HepG2 (cell line): ENCODE measurements around the gene RSPH9. TPM values are rescaled to one million over a fixed set of nuclear protein-coding genes. Genes with fewer than 3 reads are reported as not detected.

Source experiments
- ARID4A ChIP-seq: sonication (generic); formaldehyde crosslinking; IDR thresholded peaks from 2 replicates; pipeline ENCODE4 v1.5.0; 2020; ENCODE audit warnings: mild to moderate bottlenecking, missing genetic modification reagents, borderline replicate concordance
- CTCF ChIP-seq: sonication (generic); formaldehyde crosslinking; IDR thresholded peaks from 2 replicates; pipeline ENCODE4 v1.5.0; 2020; ENCODE audit warnings: mild to moderate bottlenecking, missing genetic modification reagents, moderate library complexity
- HNF4A ChIP-seq: sonication (generic); formaldehyde crosslinking; IDR thresholded peaks from 2 replicates; pipeline ENCODE4 v1.4.0; 2020; ENCODE audit warnings: missing genetic modification reagents
- IRF2 ChIP-seq: IDR thresholded peaks from 2 replicates; pipeline ENCODE4 v1.6.1; 2018; ENCODE audit warnings: missing genetic modification reagents, missing compliant biosample characterization
- KAT8 ChIP-seq: IDR thresholded peaks from 2 replicates; pipeline ENCODE4 v1.6.1; 2016; ENCODE audit warnings: missing genetic modification reagents, missing compliant biosample characterization
- PAXIP1 ChIP-seq: sonication (generic); formaldehyde crosslinking; conservative IDR thresholded peaks from 2 replicates; pipeline ENCODE4 v1.4.0; 2020; ENCODE audit warnings: mild to moderate bottlenecking, missing genetic modification reagents, moderate library complexity
- PHF21A ChIP-seq: sonication (generic); formaldehyde crosslinking; IDR thresholded peaks from 2 replicates; pipeline ENCODE4 v1.5.0; 2020; ENCODE audit warnings: mild to moderate bottlenecking, missing genetic modification reagents
- SALL1 ChIP-seq: sonication (generic); formaldehyde crosslinking; IDR thresholded peaks from 2 replicates; pipeline ENCODE4 v1.8.0; 2022; ENCODE audit warnings: mild to moderate bottlenecking, missing genetic modification reagents
- STAG1 ChIP-seq: sonication (generic); formaldehyde crosslinking; IDR thresholded peaks from 2 replicates; pipeline ENCODE4 v1.4.0; 2020; ENCODE audit warnings: missing genetic modification reagents
- TBX2 ChIP-seq: sonication (generic); formaldehyde crosslinking; IDR thresholded peaks from 2 replicates; pipeline ENCODE4 v1.5.0; 2020; ENCODE audit warnings: missing genetic modification reagents, mild to moderate bottlenecking, borderline replicate concordance
- ZFP91 ChIP-seq: sonication (generic); formaldehyde crosslinking; IDR thresholded peaks from 2 replicates; pipeline ENCODE4 v1.9.0; 2022; ENCODE audit warnings: missing genetic modification reagents, mild to moderate bottlenecking, borderline replicate concordance
- ZMYM3 ChIP-seq: sonication (generic); formaldehyde crosslinking; IDR thresholded peaks from 2 replicates; pipeline ENCODE4 v1.5.1; 2020; ENCODE audit warnings: mild to moderate bottlenecking, missing genetic modification reagents
- ZNF251 ChIP-seq: sonication (generic); formaldehyde crosslinking; IDR thresholded peaks from 2 replicates; pipeline ENCODE4 v1.9.0; 2021; ENCODE audit warnings: mild to moderate bottlenecking, missing genetic modification reagents
- ZNF639 ChIP-seq: conservative IDR thresholded peaks from 2 replicates; pipeline ENCODE4 v1.6.1; 2018; ENCODE audit warnings: missing genetic modification reagents
- polyA plus RNA-seq, 8 experiments: library from polyadenylated mRNA; depleted of rRNA in 3 of 8; stranded (reverse) in 7 of 8; unstranded in 1 of 8; fragments of >200 nt; fragmentation: Illumina TruSeq in 4 of 8; extraction: Trizol in 4 of 8; gene quantifications; 2 replicates each; pipeline versions ENCODE4 v1.2.1 to v1.2.3, GENCODE V29; 2011 to 2016; ENCODE audit warnings: low read depth in 4 of 8, missing spikeins in 1 of 8, mixed read lengths in 1 of 8; ENCODE audit not compliant: insufficient read depth in 1 of 8
- total RNA-seq, 5 experiments: library from RNA; depleted of rRNA; stranded (reverse); fragments of >200 nt; fragmentation: Illumina TruSeq; extraction: Trizol; gene quantifications; 2 replicates each; pipeline ENCODE4 v1.2.3, GENCODE V29; 2016; ENCODE audit warnings: low read depth in 1 of 5

RSPH9 gene
- total and polyA plus RNA-seq, 2 of the 13 experiments (the other 11 are each of a cell fraction or from before 2014, with no cell fraction given) = 0.04 TPM; not detected in 1

- TF ChIP-seq CTCF (CRISPR knock-in tag) (peak; percentile 38), KAT8 (0 out of 2 replicates have a peak, but pooled peaks have one; percentile 27), IRF2 (CRISPR knock-in tag) (0 out of 2 replicates have a peak, but pooled peaks have one; percentile 20), PAXIP1 (CRISPR knock-in tag) (peak; percentile 73), SALL1 (CRISPR knock-in tag) (peak; percentile 33), ZFP91 (CRISPR knock-in tag) (peak; percentile 49; the same call in 1 of the 2 replicates), PHF21A (CRISPR knock-in tag) (peak; percentile 32; the same call in 1 of the 2 replicates), ZMYM3 (CRISPR knock-in tag) (peak; percentile 82; the same call in 1 of the 2 replicates), TBX2 (peak; percentile 35; the same call in 1 of the 2 replicates), HNF4A (CRISPR knock-in tag) (peak; percentile 90), STAG1 (CRISPR knock-in tag) (peak; percentile 37; the same call in 1 of the 2 replicates), ZNF639 (CRISPR knock-in tag) (no peak), ZNF251 (CRISPR knock-in tag) (0 out of 2 replicates have a peak, but pooled peaks have one; percentile 52), ARID4A (CRISPR knock-in tag) (0 out of 2 replicates have a peak, but pooled peaks have one; percentile 26)
Observed at GRCh38 chr6:43718387-43719105, 73.7 kb downstream of the RSPH9 start (continued).
